OCI-LY7 (cell line): ENCODE results near the gene IPO13. TPM values are rescaled to one million over a fixed set of nuclear protein-coding genes. Genes with fewer than 3 reads are reported as not detected.

ENCODE experiments used
- BruUV-seq: library from RNA; stranded (reverse); fragments of 400-500 nt; replicated peaks from 2 replicates; lab custom pipeline; 2021; lab: Mats Ljungman, UMichigan
- CTCF ChIA-PET: fragments of 300-600 bp; sonication (Branson Sonifier 250); formaldehyde crosslinking; loops from one replicate; lab custom pipeline; 2022; ENCODE audit warnings: antibody characterized with exemption; ENCODE audit not compliant: unreplicated experiment; lab: Charles Lee
- POLR2A ChIA-PET: fragments of 300-600 bp; sonication (Branson Sonifier 250); formaldehyde crosslinking; loops from one replicate; lab custom pipeline; 2022; ENCODE audit warnings: antibody characterized with exemption; lab: Charles Lee
- DNase-seq: peaks from one replicate; pipeline ENCODE4 v3.0.0-alpha.2; 2015; ENCODE audit warnings: low spot score
- H2AFZ ChIP-seq: fragments of 200-600 bp; sonication (generic), shearing (Covaris generic); 2 replicates; pipeline ENCODE4 v1.6.1; 2014; ENCODE audit warnings: mild to moderate bottlenecking, antibody characterized with exemption, low read length, moderate library complexity
- H3K27ac ChIP-seq: fragments of 200-600 bp; sonication (generic); 2 replicates; pipeline ENCODE4 v1.5.1; 2014; ENCODE audit warnings: mixed run types, low read depth, mild to moderate bottlenecking, moderate library complexity, low read length, inconsistent platforms; ENCODE audit not compliant: poor library complexity, severe bottlenecking
- H3K36me3 ChIP-seq: fragments of 200-600 bp; sonication (generic); 2 replicates; pipeline ENCODE4 v1.6.1; 2014; ENCODE audit warnings: mild to moderate bottlenecking, antibody characterized with exemption, low read length, moderate library complexity, mixed read lengths; ENCODE audit not compliant: insufficient read depth
- H3K4me1 ChIP-seq: fragments of 200-600 bp; sonication (generic); 2 replicates; pipeline ENCODE4 v1.5.1; 2014; ENCODE audit warnings: mild to moderate bottlenecking, low read length; ENCODE audit not compliant: insufficient read depth, poor library complexity, severe bottlenecking
- H3K4me2 ChIP-seq: fragments of 200-600 bp; sonication (generic); 2 replicates; pipeline ENCODE4 v1.6.1; 2014; ENCODE audit warnings: mild to moderate bottlenecking, low read length
- H3K4me3 ChIP-seq: fragments of 200-600 bp; sonication (generic); 2 replicates; pipeline ENCODE4 v1.5.1; 2014; ENCODE audit warnings: mild to moderate bottlenecking, low read depth, low read length; ENCODE audit not compliant: poor library complexity, severe bottlenecking
- H3K79me2 ChIP-seq: fragments of 200-600 bp; sonication (generic); 2 replicates; pipeline ENCODE4 v1.6.1; 2016; ENCODE audit warnings: low read depth, mild to moderate bottlenecking, low read length, moderate library complexity, mixed read lengths; ENCODE audit not compliant: insufficient read depth
- H3K9me2 ChIP-seq: fragments of 200-600 bp; sonication (generic); 2 replicates; pipeline ENCODE4 v1.6.1; 2016; ENCODE audit warnings: mild to moderate bottlenecking, low read length, mixed read lengths; ENCODE audit not compliant: insufficient read depth
- H3K9me3 ChIP-seq: fragments of 200-600 bp; sonication (generic); 2 replicates; pipeline ENCODE4 v1.6.1; 2014; ENCODE audit warnings: mild to moderate bottlenecking, mixed run types, low read length, mixed read lengths
- H4K20me1 ChIP-seq: fragments of 200-600 bp; sonication (generic); 2 replicates; pipeline ENCODE4 v1.6.1; 2014; ENCODE audit warnings: mild to moderate bottlenecking, antibody characterized with exemption, low read length, moderate library complexity, mixed read lengths; ENCODE audit not compliant: insufficient read depth
- EZH2phosphoT487 ChIP-seq: fragments of 200-600 bp; sonication (generic); IDR thresholded peaks from 2 replicates; pipeline ENCODE4 v1.6.1; 2018; ENCODE audit warnings: low read depth, borderline replicate concordance, mild to moderate bottlenecking, mixed run types, antibody characterized with exemption, low read length, moderate library complexity, mixed read lengths
- intact Hi-C: fragments of 100-400 bp; cut with micrococcal nuclease; formaldehyde crosslinking; loops from one replicate; pipeline ENCODE4 v1.10.0; 2022; ENCODE audit not compliant: unreplicated experiment
- total RNA-seq, 2 experiments: library from RNA; depleted of rRNA in 1 of 2; stranded (reverse); fragments of >200 nt in 1 of 2; shearing (Covaris generic) in 1 of 2; gene quantifications; 2 replicates each; pipeline ENCODE4 v1.2.3, GENCODE V29; 2014 to 2022
- TF ChIP-seq, protein P1 (sequence below): fragments of 200-600 bp; sonication (generic); conservative IDR thresholded peaks from 2 replicates; pipeline ENCODE4 v1.5.1; 2014; ENCODE audit warnings: mild to moderate bottlenecking, antibody characterized with exemption, low read length, moderate library complexity, mixed read lengths

Gene IPO13
- total RNA-seq, 2 experiments from 2014 or later: 17.8 to 24.1 TPM

DNA sequence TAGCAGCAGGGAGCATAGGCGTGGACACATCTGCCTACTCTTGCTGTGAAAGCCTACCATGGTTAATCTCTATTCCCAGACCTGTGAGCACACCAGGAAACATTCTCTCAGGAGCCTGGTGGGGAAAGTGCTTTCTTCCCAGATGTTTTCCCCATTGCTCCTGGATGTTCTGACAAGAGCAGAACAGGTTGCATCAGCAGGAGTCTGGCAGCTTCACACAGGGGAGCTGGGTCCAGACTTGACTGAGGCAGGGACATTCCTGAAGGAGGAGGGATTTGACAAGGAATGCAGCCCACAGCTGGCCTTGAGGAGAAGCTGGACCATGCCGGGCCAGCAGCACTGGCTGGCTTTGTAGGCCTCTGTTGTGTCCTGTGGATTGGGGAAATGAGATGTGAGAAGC lies 34.1 kb upstream of the IPO13 start:
- intact Hi-C loops: no loop called here
- H3K9me3 ChIP-seq: no peaks in the 10 kb centered on the region
- ChIA-PET POLR2A (interaction anchor here (1.0 kb wide), 1 partner anchor 15 kb away, joined by 3 read pairs; no protein-coding TSS in a partner anchor), CTCF (no interaction called here)
- no peak overlapping the region for H3K4me3 ChIP-seq
- H3K4me2 ChIP-seq: no peak overlapping the region
- H3K79me2 ChIP-seq: no peaks in the 10 kb centered on the region
- no peaks in the 10 kb centered on the region for H3K36me3 ChIP-seq
- TF ChIP-seq, protein P1, sequence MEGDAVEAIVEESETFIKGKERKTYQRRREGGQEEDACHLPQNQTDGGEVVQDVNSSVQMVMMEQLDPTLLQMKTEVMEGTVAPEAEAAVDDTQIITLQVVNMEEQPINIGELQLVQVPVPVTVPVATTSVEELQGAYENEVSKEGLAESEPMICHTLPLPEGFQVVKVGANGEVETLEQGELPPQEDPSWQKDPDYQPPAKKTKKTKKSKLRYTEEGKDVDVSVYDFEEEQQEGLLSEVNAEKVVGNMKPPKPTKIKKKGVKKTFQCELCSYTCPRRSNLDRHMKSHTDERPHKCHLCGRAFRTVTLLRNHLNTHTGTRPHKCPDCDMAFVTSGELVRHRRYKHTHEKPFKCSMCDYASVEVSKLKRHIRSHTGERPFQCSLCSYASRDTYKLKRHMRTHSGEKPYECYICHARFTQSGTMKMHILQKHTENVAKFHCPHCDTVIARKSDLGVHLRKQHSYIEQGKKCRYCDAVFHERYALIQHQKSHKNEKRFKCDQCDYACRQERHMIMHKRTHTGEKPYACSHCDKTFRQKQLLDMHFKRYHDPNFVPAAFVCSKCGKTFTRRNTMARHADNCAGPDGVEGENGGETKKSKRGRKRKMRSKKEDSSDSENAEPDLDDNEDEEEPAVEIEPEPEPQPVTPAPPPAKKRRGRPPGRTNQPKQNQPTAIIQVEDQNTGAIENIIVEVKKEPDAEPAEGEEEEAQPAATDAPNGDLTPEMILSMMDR: no peak
- TF ChIP-seq EZH2phosphoT487: no peak
- H4K20me1 ChIP-seq: no peaks in the 10 kb centered on the region
- H2AFZ ChIP-seq: no peak overlapping the region
- H3K4me1 ChIP-seq: no peaks in the 10 kb centered on the region
- BruUV-seq: no TSS peak
- H3K9me2 ChIP-seq: no peaks in the 10 kb centered on the region
- DNase-seq: no peak
- H3K27ac ChIP-seq: no peak overlapping the region

DNA sequence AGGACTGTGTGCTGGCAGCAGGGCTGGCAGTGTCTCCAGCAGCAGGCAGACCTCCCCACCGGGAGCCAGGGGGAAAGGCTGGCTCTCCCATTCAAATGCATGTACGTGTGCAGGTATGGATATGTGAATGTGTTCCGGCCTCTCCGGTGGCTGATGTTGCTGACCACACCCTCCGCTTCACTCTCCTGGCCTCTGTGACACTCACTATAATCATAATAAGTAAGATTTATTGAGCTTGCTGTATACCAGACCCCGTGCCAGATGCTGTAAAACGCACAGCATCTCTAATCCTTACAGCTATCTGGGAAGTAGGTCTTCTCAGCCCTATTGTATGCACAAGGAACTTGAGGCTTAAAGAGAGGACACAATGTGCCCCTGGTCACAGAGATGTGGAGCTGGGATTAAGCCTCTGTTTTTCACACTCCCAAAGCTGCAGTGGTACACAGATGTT lies 33.7 kb upstream of the IPO13 start:
- Histone ChIP-seq H3K4me1 (no peaks in the 10 kb centered on the region), H2AFZ (no peak overlapping the region), H3K36me3 (no peaks in the 10 kb centered on the region), H3K27ac (no peak overlapping the region), H3K9me3 (no peaks in the 10 kb centered on the region), H3K4me2 (no peak overlapping the region), H3K4me3 (no peak overlapping the region), H3K9me2 (no peaks in the 10 kb centered on the region), H4K20me1 (no peaks in the 10 kb centered on the region), H3K79me2 (no peaks in the 10 kb centered on the region)
- TF ChIP-seq, protein P1: no peak
- no peak for TF ChIP-seq EZH2phosphoT487
- DNase-seq: no peak
- POLR2A ChIA-PET: no interaction called here
- intact Hi-C loops: no loop called here
- no TSS peak for BruUV-seq
- CTCF ChIA-PET: no interaction called here

DNA sequence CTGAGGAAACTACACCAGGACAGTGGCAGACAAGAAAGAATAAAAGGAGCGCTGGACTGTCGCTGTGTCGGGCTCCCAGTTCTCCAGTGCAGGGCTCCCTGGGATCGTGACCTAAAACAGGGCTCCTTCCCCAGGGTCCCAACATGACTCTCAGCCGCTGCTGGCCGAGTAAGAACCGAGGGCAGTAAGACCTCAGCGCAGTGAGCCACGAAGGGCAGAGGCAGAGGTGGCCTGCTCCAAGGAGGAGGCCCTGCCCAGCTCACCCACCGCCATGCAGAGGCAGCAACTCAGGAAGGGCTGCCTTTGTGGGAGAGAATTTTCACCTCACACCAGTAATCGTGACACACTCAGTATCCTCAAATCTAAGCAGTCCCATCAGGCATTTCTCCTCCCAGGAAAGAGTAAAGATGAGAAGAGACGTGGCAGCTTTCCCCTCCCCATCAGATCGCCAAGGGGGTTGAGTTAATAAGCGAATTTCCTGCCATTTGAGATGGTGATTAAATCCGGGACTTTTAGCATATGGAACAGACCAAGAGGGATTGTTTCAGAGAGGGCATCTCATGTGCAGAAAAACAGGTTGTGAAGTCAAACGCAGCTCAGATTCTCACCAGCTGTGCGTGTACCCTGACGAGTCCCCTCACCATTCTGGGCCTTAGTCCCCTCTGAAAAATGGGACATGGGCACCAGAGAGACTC lies 32.9 kb upstream of the IPO13 start:
- H3K4me1 ChIP-seq: no peaks in the 10 kb centered on the region
- POLR2A ChIA-PET: no interaction called here
- CTCF ChIA-PET: no interaction called here
- no peaks in the 10 kb centered on the region for H3K9me3 ChIP-seq
- intact Hi-C loops: no loop called here
- no peaks in the 10 kb centered on the region for H3K36me3 ChIP-seq
- no peaks in the 10 kb centered on the region for H4K20me1 ChIP-seq
- BruUV-seq: no TSS peak
- no peaks in the 10 kb centered on the region for H3K9me2 ChIP-seq
- H3K4me2 ChIP-seq: no peak overlapping the region
- H2AFZ ChIP-seq: no peak overlapping the region
- TF ChIP-seq, protein P1: no peak
- TF ChIP-seq EZH2phosphoT487: no peak
- no peak overlapping the region for H3K27ac ChIP-seq
- no peak overlapping the region for H3K4me3 ChIP-seq
- H3K79me2 ChIP-seq: no peaks in the 10 kb centered on the region
- no peak for DNase-seq
